Epithelial cell of proximal tubule (primary cell): ENCODE measurements around the gene DHRS1. TPM values are rescaled to one million over a fixed set of nuclear protein-coding genes. Genes with fewer than 3 reads are reported as not detected.
A peak's percentile ranks its signal among the peaks of the same experiment; 100 is the strongest.

Experiments
- DNase-seq: peaks from one replicate; pipeline ENCODE4 v3.0.0-alpha.2; 2011; ENCODE audit warnings: low read depth
- H3K4me3 ChIP-seq: 2 replicates; pipeline ENCODE4 v1.5.1; 2011; ENCODE audit warnings: low read depth, mild to moderate bottlenecking, low read length
- total RNA-seq: library from RNA; depleted of rRNA; stranded (reverse); fragments of >200 nt; gene quantifications from 2 replicates; pipeline ENCODE4 v1.2.3, GENCODE V29; 2015
- TF ChIP-seq, protein P1 (sequence below): conservative IDR thresholded peaks from 2 replicates; pipeline ENCODE4 v1.5.1; 2012; ENCODE audit warnings: low read depth, mild to moderate bottlenecking, low read length

The DHRS1 gene
- total RNA-seq, 1 donor from 2014 or later, result 25.7 TPM

DNA sequence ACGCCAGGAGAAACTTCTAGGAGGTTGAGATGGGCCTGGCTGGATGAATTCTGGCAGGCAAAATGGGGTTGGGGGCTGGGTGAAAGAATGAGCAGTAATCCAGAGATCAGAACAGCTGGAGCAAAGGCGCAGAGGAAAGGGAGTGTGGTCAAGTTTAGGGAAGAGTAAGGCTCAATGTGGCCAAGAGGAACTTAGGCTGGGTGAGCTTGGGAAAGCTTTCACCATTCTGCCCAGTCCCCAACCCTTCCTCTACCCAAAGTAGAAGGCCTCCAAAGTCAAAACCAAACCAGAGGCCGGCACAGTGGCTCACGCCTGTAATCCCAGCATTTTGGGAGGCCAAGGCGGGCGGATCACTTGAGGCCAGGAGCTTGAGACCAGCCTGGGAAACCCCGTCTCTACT lies 17.9 kb downstream of the DHRS1 start:
- TF ChIP-seq, protein P1, sequence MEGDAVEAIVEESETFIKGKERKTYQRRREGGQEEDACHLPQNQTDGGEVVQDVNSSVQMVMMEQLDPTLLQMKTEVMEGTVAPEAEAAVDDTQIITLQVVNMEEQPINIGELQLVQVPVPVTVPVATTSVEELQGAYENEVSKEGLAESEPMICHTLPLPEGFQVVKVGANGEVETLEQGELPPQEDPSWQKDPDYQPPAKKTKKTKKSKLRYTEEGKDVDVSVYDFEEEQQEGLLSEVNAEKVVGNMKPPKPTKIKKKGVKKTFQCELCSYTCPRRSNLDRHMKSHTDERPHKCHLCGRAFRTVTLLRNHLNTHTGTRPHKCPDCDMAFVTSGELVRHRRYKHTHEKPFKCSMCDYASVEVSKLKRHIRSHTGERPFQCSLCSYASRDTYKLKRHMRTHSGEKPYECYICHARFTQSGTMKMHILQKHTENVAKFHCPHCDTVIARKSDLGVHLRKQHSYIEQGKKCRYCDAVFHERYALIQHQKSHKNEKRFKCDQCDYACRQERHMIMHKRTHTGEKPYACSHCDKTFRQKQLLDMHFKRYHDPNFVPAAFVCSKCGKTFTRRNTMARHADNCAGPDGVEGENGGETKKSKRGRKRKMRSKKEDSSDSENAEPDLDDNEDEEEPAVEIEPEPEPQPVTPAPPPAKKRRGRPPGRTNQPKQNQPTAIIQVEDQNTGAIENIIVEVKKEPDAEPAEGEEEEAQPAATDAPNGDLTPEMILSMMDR, result no peak
- no peak for DNase-seq
- no peak overlapping the region for H3K4me3 ChIP-seq

DNA sequence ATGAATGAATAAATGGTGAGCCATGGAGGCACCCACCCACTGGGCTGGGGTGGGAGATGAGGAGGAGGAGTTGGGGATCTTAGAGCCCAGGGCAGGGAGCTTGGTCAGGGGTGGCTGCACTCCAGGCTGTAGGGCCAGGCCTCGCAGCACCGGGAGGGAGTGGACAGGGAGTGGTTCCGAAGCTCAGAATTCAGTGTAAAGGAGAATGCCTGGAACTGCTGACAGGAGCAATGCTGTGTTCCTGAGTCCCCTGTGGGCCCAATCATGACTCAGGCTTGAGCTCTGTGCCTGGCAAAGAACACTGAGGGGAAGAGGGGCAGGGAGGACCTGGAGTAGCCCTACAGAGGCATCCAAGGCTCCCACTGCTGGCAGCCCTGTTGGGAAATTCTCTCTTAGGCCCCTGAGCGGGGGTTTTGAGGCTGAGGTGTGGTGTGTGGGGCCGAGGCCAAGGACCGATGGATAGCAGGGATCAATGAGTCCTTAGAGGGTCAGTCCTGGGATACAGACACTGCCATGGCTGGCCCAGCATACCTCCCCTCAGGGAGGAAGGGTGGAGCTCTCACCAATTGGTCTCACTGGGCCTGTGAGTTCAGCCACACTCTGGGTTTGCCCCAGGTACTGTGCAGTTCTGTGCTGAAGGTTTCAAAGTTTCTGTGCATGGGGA lies 18.7 kb downstream of the DHRS1 start:
- no peak for DNase-seq
- H3K4me3 ChIP-seq, result no peak overlapping the region
- TF ChIP-seq, protein P1, result no peak

DNA sequence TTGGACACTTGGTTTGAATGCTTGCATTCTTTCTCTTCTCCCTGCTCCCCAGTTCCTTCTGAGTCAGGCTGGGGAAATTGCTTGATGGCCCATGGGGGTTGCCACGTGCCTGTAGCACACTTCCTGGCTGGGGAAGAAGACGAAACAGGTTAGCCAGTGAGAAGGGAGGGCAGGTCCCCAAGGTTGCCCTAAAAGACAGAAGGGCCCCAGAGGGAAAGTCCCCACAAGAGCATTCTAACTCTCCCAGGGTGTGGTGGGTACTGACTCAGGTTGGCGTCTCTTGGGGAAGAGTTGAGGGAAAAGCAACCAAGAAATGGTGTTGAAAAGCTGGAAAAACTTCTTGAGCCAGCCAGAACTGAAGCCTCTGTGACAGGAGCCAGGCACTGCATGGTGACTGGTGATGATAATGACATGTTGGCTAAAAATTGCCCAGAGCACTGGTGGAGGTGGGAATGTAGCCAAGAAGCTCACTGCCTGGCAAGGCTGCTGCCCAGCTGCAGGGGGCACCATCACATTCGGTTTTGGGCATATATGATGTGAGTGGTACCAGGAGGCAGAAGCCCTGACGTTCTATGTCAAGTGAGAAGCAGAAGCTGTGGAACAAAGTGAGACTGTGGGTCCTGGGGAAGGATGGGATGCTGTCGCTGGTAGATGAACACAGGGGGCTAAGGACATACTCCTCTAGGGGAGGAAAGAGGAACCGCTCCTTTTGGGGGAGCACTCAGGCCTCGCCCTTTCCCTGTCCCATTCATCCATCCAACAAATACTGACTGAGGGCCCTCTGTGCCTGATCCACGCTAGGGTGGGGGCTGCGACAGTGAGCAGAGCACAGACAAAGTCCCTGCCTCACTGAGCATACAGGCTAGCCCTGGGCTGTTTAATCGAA lies 20.0 kb downstream of the DHRS1 start:
- TF ChIP-seq, protein P1, result peak; percentile 55
- no peak for DNase-seq
- no peak overlapping the region for H3K4me3 ChIP-seq

DNA sequence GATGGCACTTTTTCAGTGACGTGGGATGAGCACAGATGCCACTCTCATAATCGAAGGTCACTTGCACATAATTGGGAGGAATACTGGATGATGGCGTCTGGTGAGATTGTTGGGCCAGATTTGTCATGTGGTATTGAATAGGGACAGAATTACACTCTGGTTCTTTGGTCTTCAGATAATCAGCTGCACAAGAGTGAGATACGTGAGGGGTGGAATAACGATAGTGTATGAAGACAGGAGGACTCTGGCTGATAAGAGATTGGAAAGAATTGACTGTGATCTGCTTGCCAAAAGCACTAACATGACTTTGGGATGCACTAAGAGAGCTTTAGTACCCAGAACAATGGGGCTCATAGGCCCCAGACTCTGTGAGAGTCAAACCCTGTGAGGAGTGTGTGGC lies 21.2 kb downstream of the DHRS1 start:
- TF ChIP-seq, protein P1, result no peak
- no peak for DNase-seq
- H3K4me3 ChIP-seq, result no peak overlapping the region

DNA sequence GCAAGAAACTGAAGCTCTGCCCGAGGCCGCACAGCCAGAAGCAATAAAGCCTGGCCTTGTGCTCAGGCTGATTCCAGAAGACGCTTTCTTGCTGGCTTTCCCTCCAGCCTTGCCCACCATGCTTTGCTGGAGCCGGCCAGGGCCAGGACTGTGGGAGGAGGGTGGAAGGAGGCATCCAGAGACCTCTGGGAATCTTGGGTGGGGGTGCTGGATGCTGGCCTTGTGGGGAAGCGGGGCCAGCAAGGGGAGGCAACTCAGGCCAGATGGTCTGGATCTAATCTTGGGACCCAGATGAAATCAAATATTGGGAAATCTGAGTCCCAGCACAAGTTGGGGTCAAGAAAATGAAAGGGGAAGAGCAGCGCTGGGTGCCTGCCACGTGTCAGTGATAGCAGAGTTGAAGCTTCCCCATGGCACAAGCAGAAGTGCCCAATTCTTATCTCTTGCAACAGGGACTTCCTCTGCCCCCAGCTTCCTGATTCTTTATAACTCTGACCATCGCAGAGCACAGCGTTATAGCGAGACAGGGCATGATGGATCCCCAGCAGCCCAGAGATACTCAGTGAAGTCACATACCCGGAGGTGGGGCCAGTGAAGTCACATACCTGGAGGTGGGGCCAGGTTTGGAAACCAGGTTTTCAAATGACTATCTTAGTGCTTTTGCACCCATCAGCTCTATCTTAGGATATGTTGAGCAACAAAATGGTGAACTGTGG lies 21.8 kb downstream of the DHRS1 start:
- TF ChIP-seq, protein P1, result no peak

DNA sequence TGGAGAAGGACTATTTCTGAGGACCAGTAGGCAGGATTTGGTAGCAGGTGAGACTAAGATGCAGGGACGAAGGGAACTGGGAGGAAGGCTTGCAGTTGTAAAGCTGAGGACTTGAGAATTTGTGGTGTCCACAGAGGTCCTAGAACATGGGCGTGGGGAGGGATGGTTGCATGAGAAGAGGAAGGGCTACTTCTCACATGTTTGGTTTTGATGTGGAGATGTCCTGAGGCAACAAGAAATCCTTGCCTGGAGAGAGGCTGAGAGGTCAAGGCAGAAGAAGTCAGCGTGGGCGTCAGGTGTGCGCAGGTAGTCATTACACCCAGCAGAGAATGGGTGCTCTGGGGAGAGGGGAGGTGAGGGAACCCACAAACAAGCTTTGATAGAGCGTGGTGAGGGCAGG lies 22.5 kb downstream of the DHRS1 start:
- TF ChIP-seq, protein P1, result no peak
- DNase-seq, result no peak
- H3K4me3 ChIP-seq, result no peak overlapping the region

More for the DNA sequence above, 21.8 kb downstream of the DHRS1 start:
- no peak for DNase-seq
- no peak overlapping the region for H3K4me3 ChIP-seq
